HG02623 (cell line): ENCODE measurements around the gene HTR3B.
"Not testable (repeated sequence)": the region's sequence is repeated elsewhere in the genome, so short reads cannot be mapped to it uniquely, and the experiment has no call there.

Experiments used
- ATAC-seq: cut with Tn5 transposase; IDR thresholded peaks from one replicate; pipeline ENCODE4 v1.9.1; 2021; ENCODE audit warnings: moderate library complexity; ENCODE audit not compliant: unreplicated experiment

The HTR3B gene

DNA sequence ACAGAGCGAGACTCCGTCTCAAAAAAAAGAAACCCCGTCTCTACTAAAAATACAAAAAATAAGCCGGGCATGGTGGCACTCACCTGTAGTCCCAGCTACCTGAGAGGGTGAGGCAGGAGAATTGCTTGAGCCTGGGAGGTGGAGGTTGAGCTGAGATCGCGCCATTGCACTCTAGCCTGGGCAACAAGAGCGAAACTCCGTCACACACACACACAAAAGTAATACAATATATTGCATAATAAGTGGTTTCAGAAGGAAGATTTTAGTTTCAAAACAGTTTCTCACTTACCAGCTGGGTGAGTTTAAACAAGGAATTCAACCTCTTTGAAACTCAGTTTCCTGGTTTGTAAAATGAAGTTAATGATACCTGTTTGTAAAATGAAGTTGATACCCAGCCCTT, 37.7 kb downstream of the HTR3B start:
- ATAC-seq, result no peak

DNA sequence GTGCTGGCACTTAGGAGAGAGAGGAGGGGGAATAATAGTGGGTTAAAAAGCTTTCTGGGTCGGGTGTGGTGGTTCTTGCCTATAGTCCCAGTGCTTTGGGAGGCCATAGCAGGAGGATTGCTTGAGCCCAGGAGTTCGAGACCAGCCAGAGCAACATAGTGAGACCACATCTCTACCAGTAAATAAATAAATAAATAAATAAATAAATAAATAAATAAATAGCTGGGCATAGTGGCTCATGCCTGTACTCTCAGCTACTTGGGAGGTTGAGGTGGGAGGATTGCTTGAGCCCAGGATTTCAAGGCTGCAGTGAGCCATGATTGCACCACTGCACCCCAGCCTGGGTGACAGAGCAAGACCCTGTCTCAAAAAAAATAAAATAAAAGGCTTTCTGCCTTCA, 41.6 kb downstream of the HTR3B start:
- ATAC-seq, result not testable (repeated sequence)

- no peak for ATAC-seq
These were observed 43.4 kb downstream of the HTR3B start for GRCh38 chr11:113947994-113948393.

DNA sequence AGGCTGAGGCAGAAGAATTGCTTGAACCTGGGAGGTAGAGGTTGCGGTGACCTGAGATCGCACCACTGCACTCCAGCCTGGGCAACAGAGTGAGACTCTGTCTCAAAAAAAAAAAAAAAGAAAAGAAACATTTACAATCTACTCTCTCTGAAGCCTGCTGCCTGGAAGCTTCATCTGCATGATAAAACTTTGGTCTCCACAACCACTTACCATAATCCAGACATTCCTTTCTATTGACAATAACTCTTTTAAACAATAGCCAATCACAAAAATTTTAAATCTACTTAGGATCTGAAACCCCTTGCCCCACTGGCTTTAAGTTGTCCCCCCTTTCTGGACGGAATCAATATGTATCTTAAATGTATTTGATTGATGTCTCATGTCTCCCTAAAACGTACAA, 45.3 kb downstream of the HTR3B start:
- no peak for ATAC-seq

- no peak for ATAC-seq
These were observed 46.9 kb downstream of the HTR3B start for GRCh38 chr11:113951537-113951936.

DNA sequence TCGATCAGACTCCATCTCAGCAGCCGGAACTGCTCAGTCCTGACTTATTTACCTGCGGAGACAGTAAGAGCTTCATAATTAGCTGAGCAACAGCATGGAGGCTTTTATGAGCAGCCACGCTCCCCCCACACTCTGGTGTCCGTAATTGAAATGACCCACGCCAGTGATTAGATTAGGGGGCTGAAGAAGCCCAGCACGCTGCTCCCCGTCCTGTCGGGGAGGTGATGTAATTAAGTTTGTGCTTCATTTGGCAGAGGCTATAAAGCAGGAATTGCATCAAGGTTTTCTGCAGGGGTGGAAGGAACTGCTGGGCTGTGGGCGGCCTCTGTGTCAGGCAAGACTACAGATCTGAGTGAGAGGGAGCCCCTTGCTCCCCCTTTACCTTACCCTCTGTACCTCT, 47.5 kb downstream of the HTR3B start:
- no peak for ATAC-seq

DNA sequence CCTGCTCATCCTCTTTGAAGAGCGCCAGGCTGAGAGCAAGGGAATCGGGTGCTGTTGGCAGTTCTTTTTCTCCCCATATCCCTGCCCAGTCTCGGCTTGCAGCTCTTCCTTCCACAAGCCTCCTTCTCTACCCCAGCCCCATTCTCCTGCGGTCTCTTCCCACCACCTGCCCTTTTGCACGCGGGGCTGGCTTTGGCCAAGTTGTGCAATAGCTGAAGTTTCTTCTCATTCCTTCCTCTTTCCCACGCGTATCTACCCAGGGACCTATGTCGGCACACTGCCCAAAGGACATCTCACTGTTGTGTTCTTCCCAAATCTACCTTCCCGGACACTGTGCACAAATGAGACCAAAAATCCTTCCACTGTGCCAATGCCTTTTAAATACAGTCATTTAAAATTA, 48.0 kb downstream of the HTR3B start:
- no peak for ATAC-seq

DNA sequence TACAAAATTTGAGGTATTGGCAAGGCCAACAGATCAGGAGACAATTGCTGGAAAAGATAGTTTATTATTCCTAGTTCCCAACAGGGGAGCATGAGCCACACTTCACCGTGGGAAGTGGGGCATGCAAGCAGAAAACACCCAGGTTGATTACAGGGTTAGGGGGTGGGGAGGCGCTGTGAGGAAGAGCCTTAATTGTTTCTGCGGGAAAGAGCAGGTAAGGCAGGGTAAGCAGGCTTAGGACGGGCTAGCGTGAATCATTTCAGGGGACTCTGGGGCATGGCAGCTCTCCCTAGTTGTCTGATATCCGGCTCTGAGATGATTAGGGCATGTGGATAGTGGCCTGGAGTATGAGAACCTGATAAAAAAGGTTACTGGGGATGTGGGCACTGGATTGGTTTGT, 49.6 kb downstream of the HTR3B start:
- no peak for ATAC-seq

GRCh38 chr11:113956986-113957385, 52.4 kb downstream of the HTR3B start:
- ATAC-seq, result no peak

- ATAC-seq, result no peak
These were observed 56.2 kb downstream of the HTR3B start for GRCh38 chr11:113960702-113961330.

DNA sequence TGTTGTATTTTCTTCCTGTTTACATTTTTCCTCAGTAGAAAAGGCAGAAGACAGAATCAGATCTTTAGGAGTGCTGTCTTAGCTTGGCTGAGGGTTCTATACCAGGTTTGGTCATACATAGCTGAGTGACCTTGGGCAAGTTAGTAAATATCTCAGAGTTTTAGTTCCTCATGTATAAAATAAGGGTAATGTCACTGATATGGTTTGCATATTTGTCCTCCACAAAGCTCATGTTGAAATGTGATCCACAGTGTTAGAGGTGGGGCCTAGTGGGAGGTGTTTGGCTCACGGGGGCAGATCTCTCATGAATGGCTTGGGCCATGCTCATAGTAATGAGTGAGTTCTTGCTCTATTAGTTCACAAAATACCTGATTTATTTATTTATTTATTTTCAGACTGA, 62.8 kb downstream of the HTR3B start:
- no peak for ATAC-seq

DNA sequence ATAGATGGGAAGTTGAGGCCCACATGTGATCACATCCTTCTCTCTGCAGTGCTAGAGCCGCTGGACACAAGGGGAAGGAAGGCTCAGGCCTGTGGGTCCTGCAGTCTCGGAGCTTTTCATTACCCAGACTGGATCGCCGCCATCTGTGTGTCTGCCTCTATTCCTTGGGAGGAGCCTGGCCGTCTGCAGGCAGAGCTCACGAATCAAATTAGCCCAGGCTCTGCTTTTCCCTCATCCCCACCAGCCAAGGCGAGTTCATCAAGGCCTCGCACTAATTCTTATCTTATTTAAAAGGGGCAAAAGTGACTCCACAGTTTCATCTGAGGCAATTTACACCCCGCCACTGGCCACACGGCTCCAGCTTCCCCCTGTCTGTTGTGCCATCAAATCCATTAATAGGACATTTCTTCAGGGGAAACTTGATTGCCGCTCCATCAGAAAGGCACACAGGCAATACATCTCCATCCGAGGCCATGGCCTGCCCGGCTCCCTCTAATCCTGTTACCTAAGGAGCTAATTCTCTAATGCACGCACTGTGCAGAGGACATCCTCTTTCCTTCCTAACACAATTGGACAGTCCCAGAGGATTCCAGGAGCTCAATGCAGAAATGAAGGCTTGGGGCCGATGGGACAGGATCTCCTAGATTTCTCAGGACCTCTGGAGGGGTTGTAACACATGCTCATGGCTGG, 67.1 kb downstream of the HTR3B start:
- ATAC-seq, result no peak

DNA sequence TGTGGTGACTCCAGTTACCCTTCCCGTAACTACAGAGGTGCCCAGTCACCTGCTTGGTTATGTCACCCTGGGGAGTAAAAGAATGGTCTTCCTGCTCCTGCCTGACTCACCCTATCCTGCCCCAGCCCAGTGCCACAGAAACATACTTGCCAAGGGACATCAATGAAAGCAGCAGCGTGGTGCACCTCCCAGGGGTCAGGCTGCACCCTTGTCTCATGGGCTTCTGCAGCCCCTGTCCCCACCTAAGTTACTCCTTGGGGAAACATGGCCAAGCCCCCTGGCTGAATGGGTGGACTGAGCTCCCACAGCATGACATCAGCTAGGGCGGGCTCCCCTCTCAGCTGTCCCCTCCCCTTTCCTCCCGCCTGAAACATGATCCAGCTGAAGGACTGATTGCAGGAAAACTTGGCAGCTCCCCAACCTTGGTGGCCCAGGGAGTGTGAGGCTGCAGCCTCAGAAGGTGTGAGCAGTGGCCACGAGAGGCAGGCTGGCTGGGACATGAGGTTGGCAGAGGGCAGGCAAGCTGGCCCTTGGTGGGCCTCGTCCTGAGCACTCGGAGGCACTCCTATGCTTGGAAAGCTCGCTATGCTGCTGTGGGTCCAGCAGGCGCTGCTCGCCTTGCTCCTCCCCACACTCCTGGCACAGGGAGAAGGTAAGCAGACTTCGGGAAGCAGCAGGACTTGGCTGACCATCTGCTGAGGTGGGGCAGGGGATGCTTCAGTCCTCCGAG, 70.3 kb downstream of the HTR3B start, which contains the start of gene HTR3A:
HTR3A (plus strand) TSS at position 368 of the 730 bp plus-strand sequence; CDS start at position 586, 218 bp downstream.
- no peak for ATAC-seq

GRCh38 chr11:113977071-113977490, 72.5 kb downstream of the HTR3B start:
- no peak for ATAC-seq

- ATAC-seq, result no peak
These were observed 73.1 kb downstream of the HTR3B start for GRCh38 chr11:113977701-113978100.

GRCh38 chr11:113979431-113979830, 74.8 kb downstream of the HTR3B start:
- no peak for ATAC-seq

DNA sequence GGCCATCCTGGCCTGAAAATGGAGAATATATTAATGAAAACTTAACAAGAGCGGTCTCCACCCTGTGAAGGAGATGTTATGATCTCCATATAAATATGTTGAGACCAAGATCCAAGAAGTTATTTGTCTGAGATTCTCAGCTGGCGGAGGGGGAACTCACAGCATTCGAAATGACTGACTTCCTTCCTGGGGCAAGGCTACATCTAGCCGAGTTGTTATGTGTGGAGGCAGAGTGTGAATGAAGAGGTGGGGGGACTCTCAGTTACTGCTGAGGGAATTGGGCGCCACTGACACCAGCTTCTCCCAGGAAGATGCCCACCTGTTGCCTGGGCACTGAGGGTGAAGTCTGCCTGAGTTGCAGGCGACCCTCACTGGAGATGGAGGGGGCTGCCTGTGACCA, 76.2 kb downstream of the HTR3B start:
- ATAC-seq, result no peak

GRCh38 chr11:113982306-113982705, 77.7 kb downstream of the HTR3B start:
- ATAC-seq, result no peak

DNA sequence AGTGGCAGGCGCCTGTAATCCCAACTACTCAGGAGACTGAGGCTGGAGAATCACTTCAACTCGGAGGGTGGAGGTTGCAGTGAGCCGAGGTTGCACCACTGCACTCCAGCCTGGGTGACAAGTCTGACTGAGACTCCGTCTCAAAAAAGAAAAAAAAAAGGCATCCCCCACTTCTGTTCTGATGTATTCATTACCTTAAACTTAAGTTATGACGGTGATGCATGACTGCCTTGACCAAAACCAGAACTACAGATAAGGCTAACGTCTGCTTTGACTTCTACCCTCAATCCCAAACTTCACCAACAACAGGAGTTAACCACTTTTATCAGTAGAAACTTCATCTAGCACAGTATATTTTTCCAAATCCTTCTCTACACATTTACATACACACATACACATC, 80.2 kb downstream of the HTR3B start:
- no peak for ATAC-seq

- no peak for ATAC-seq
These were observed 81.3 kb downstream of the HTR3B start for GRCh38 chr11:113985906-113986305.

DNA sequence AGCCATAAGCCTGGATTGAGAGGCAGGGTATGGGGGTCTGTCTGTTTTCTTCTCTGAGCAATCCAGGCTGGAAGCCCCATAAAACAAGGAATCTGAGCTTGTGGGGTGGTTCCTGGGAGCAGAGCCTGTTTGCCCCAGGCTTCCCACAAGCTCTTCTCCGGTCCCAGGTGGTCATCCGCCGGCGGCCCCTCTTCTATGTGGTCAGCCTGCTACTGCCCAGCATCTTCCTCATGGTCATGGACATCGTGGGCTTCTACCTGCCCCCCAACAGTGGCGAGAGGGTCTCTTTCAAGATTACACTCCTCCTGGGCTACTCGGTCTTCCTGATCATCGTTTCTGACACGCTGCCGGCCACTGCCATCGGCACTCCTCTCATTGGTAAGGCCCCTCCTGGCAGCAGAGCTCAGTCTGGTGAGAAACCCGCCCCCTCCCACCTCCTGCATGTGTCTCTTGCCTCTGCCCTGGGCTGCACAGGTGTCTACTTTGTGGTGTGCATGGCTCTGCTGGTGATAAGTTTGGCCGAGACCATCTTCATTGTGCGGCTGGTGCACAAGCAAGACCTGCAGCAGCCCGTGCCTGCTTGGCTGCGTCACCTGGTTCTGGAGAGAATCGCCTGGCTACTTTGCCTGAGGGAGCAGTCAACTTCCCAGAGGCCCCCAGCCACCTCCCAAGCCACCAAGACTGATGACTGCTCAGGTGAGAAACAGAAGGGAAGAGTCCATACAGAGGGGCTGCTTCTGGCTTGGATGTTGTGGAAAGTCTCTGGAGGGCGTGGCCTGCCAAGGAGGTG, 82.0 kb downstream of the HTR3B start:
- no peak for ATAC-seq
